GM19324 (cell line): ENCODE results near the gene DIP2A.
"Not testable (repeated sequence)": the region's sequence is repeated elsewhere in the genome, so short reads cannot be mapped to it uniquely, and the experiment has no call there.

Experiments
- ATAC-seq: cut with Tn5 transposase; IDR thresholded peaks from one replicate; pipeline ENCODE4 v1.9.1; 2021; ENCODE audit warnings: mild to moderate bottlenecking, moderate library complexity; ENCODE audit not compliant: unreplicated experiment, low FRiP score

DIP2A gene

GRCh38 chr21:46509741-46510502 lies 51.2 kb downstream of the DIP2A start:
- no peak for ATAC-seq

GRCh38 chr21:46515109-46515508 lies 56.4 kb downstream of the DIP2A start:
- ATAC-seq = no peak

GRCh38 chr21:46516068-46516467 lies 57.4 kb downstream of the DIP2A start:
- ATAC-seq = no peak

GRCh38 chr21:46517361-46517760 lies 58.7 kb downstream of the DIP2A start:
- ATAC-seq = no peak

- no peak for ATAC-seq
Measured at GRCh38 chr21:46518983-46519583, 60.4 kb downstream of the DIP2A start.

GRCh38 chr21:46527393-46527792 lies 68.7 kb downstream of the DIP2A start:
- not testable (repeated sequence) for ATAC-seq

GRCh38 chr21:46527801-46528200 lies 69.1 kb downstream of the DIP2A start:
- no peak for ATAC-seq

- no peak for ATAC-seq
Measured at GRCh38 chr21:46532080-46532479, 73.4 kb downstream of the DIP2A start.

GRCh38 chr21:46537026-46537425 lies 78.3 kb downstream of the DIP2A start:
- no peak for ATAC-seq

- ATAC-seq = no peak
Measured at GRCh38 chr21:46538262-46538661, 79.6 kb downstream of the DIP2A start.

GRCh38 chr21:46538851-46539666 lies 80.4 kb downstream of the DIP2A start:
- no peak for ATAC-seq

GRCh38 chr21:46540087-46540710 lies 81.5 kb downstream of the DIP2A start:
- ATAC-seq = no peak

GRCh38 chr21:46542588-46543124 lies 84.0 kb downstream of the DIP2A start:
- ATAC-seq = no peak

GRCh38 chr21:46543306-46543705 lies 84.6 kb downstream of the DIP2A start:
- no peak for ATAC-seq

GRCh38 chr21:46544003-46544402 lies 85.3 kb downstream of the DIP2A start:
- ATAC-seq = no peak

- ATAC-seq = no peak
Measured at GRCh38 chr21:46544824-46545223, 86.1 kb downstream of the DIP2A start.

GRCh38 chr21:46545363-46545762 lies 86.7 kb downstream of the DIP2A start:
- ATAC-seq = no peak

GRCh38 chr21:46545911-46546310 lies 87.2 kb downstream of the DIP2A start:
- ATAC-seq = no peak

- no peak for ATAC-seq
Measured at GRCh38 chr21:46546799-46547198, 88.1 kb downstream of the DIP2A start.

GRCh38 chr21:46549650-46550049 lies 91.0 kb downstream of the DIP2A start:
- ATAC-seq = no peak
